SK-N-SH treated with all-trans-retinoic acid at 6 μM for 48 hours (cell line): ENCODE results near the gene MYO5B.

ENCODE experiments used
- ATAC-seq: fragments of 200-7000 bp; cut with Tn5 transposase; 3 replicates; pipeline ENCODE4 v1.9.1; 2020; ENCODE audit warnings: mild to moderate bottlenecking, moderate library complexity
- ARNTL ChIP-seq: fragments of 450-650 bp; formaldehyde crosslinking; IDR thresholded peaks from 2 replicates; pipeline ENCODE4 v1.5.0; 2020; ENCODE audit warnings: low read depth, mild to moderate bottlenecking, moderate library complexity, borderline replicate concordance
- BACH2 ChIP-seq: fragments of 250-450 bp; sonication (Bioruptor Pico); IDR thresholded peaks from 2 replicates; pipeline ENCODE4 v1.9.0; 2021; ENCODE audit warnings: mild to moderate bottlenecking, borderline replicate concordance
- ESRRG ChIP-seq: fragments of 250-450 bp; sonication (Bioruptor Pico); IDR thresholded peaks from 2 replicates; pipeline ENCODE4 v1.6.1; 2021; ENCODE audit warnings: mild to moderate bottlenecking
- GLIS3 ChIP-seq: fragments of 250-450 bp; sonication (Bioruptor Pico); IDR thresholded peaks from 2 replicates; pipeline ENCODE4 v1.5.0; 2020; ENCODE audit warnings: mild to moderate bottlenecking, moderate library complexity
- ISL1 ChIP-seq: fragments of 250-450 bp; sonication (Bioruptor Pico); IDR thresholded peaks from 2 replicates; pipeline ENCODE4 v2.1.2; 2022; ENCODE audit warnings: mild to moderate bottlenecking, moderate library complexity
- OSR1 ChIP-seq: fragments of 250-450 bp; sonication (Bioruptor Pico); IDR thresholded peaks from 2 replicates; pipeline ENCODE4 v1.8.0; 2022; ENCODE audit warnings: moderate library complexity, mild to moderate bottlenecking, inconsistent platforms
- PPARA ChIP-seq: fragments of 250-450 bp; sonication (Bioruptor Pico); IDR thresholded peaks from 2 replicates; pipeline ENCODE4 v1.5.0; 2020; ENCODE audit warnings: mild to moderate bottlenecking, borderline replicate concordance
- RARB ChIP-seq: fragments of 250-450 bp; sonication (Bioruptor Pico); IDR thresholded peaks from 2 replicates; pipeline ENCODE4 v1.8.0; 2021; ENCODE audit warnings: mild to moderate bottlenecking, moderate library complexity
- SNAI2 ChIP-seq: fragments of 250-450 bp; sonication (Bioruptor Pico); IDR thresholded peaks from 2 replicates; pipeline ENCODE4 v1.5.0; 2020; ENCODE audit warnings: mild to moderate bottlenecking, moderate library complexity
- TCF4 ChIP-seq: fragments of 250-450 bp; sonication (Bioruptor Pico); IDR thresholded peaks from 2 replicates; pipeline ENCODE4 v1.8.0; 2021; ENCODE audit warnings: mild to moderate bottlenecking, moderate library complexity, borderline replicate concordance
- ZC3H10 ChIP-seq: fragments of 250-450 bp; sonication (Bioruptor Pico); IDR thresholded peaks from 2 replicates; pipeline ENCODE4 v1.5.1; 2021; ENCODE audit warnings: mild to moderate bottlenecking, moderate library complexity
- ZFP3 ChIP-seq: fragments of 250-450 bp; sonication (Bioruptor Pico); IDR thresholded peaks from 2 replicates; pipeline ENCODE4 v1.5.0; 2020; ENCODE audit warnings: mild to moderate bottlenecking, moderate library complexity
- ZFP30 ChIP-seq: fragments of 450-650 bp; formaldehyde crosslinking; IDR thresholded peaks from 2 replicates; pipeline ENCODE4 v1.5.0; 2022; ENCODE audit warnings: mild to moderate bottlenecking, moderate library complexity
- ZNF565 ChIP-seq: fragments of 450-650 bp; formaldehyde crosslinking; conservative IDR thresholded peaks from 2 replicates; pipeline ENCODE4 v1.5.0; 2020; ENCODE audit warnings: low read depth, mild to moderate bottlenecking, moderate library complexity
- ZNF70 ChIP-seq: fragments of 450-650 bp; formaldehyde crosslinking; IDR thresholded peaks from 2 replicates; pipeline ENCODE4 v1.5.0; 2020; ENCODE audit warnings: mild to moderate bottlenecking, moderate library complexity
- ZNF8 ChIP-seq: fragments of 450-650 bp; formaldehyde crosslinking; IDR thresholded peaks from 2 replicates; pipeline ENCODE4 v1.5.0; 2020; ENCODE audit warnings: mild to moderate bottlenecking, moderate library complexity
- TF ChIP-seq, protein P1 (sequence below): fragments of 250-450 bp; sonication (Bioruptor Pico); IDR thresholded peaks from 2 replicates; pipeline ENCODE4 v1.5.1; 2020; ENCODE audit warnings: low read depth, mild to moderate bottlenecking, moderate library complexity
- TF ChIP-seq, protein P2 (sequence below): fragments of 250-450 bp; sonication (Bioruptor Pico); IDR thresholded peaks from 2 replicates; pipeline ENCODE4 v1.8.0; 2021; ENCODE audit warnings: low read depth, mild to moderate bottlenecking, moderate library complexity, borderline replicate concordance
- TF ChIP-seq, protein P3 (sequence below): fragments of 250-450 bp; sonication (Bioruptor Pico); IDR thresholded peaks from 2 replicates; pipeline ENCODE4 v1.5.1; 2021; ENCODE audit warnings: mild to moderate bottlenecking, moderate library complexity
- TF ChIP-seq, protein P4 (sequence below): fragments of 250-450 bp; sonication (Bioruptor Pico); IDR thresholded peaks from 2 replicates; pipeline ENCODE4 v1.8.0; 2020; ENCODE audit warnings: mild to moderate bottlenecking, moderate library complexity, borderline replicate concordance

Gene MYO5B

DNA sequence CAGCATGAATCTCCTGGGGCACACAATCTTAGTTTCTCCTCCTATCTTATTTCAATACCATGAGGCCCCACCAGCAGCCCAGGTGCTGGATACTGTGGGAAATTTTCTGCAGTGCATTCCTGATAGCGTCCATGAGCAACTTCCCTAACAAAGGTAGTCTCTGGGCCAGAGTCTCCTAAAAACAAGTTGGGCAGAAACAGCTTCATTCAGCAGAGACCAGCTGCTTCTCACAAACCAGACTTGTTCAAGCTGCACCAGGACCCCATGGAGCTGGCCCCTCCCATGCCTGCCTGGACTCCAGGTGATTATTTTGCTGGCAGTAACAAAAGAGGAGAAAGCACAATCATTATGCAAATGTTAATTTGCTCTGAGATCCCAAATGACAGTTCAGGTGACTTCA lies 31.4 kb downstream of the MYO5B start:
- ATAC-seq: no peak
- TF ChIP-seq BACH2 (CRISPR knock-in tag) (no peak), TCF4 (CRISPR knock-in tag) (no peak), ZFP30 (CRISPR knock-in tag) (no peak), ESRRG (CRISPR knock-in tag) (no peak), ZC3H10 (CRISPR knock-in tag) (no peak), SNAI2 (CRISPR knock-in tag) (no peak), OSR1 (CRISPR knock-in tag) (no peak), ISL1 (CRISPR knock-in tag) (no peak), ZNF565 (CRISPR knock-in tag) (no peak), ARNTL (CRISPR knock-in tag) (no peak), GLIS3 (CRISPR knock-in tag) (no peak), ZNF70 (CRISPR knock-in tag) (no peak), RARB (no peak)
- TF ChIP-seq, protein P1, sequence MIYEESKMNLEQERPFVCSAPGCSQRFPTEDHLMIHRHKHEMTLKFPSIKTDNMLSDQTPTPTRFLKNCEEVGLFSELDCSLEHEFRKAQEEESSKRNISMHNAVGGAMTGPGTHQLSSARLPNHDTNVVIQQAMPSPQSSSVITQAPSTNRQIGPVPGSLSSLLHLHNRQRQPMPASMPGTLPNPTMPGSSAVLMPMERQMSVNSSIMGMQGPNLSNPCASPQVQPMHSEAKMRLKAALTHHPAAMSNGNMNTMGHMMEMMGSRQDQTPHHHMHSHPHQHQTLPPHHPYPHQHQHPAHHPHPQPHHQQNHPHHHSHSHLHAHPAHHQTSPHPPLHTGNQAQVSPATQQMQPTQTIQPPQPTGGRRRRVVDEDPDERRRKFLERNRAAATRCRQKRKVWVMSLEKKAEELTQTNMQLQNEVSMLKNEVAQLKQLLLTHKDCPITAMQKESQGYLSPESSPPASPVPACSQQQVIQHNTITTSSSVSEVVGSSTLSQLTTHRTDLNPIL (CRISPR knock-in tag): no peak
- TF ChIP-seq, protein P2, sequence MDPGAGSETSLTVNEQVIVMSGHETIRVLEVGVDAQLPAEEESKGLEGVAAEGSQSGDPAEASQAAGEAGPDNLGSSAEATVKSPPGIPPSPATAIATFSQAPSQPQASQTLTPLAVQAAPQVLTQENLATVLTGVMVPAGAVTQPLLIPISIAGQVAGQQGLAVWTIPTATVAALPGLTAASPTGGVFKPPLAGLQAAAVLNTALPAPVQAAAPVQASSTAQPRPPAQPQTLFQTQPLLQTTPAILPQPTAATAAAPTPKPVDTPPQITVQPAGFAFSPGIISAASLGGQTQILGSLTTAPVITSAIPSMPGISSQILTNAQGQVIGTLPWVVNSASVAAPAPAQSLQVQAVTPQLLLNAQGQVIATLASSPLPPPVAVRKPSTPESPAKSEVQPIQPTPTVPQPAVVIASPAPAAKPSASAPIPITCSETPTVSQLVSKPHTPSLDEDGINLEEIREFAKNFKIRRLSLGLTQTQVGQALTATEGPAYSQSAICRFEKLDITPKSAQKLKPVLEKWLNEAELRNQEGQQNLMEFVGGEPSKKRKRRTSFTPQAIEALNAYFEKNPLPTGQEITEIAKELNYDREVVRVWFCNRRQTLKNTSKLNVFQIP (CRISPR knock-in tag): no peak
- TF ChIP-seq, protein P3, sequence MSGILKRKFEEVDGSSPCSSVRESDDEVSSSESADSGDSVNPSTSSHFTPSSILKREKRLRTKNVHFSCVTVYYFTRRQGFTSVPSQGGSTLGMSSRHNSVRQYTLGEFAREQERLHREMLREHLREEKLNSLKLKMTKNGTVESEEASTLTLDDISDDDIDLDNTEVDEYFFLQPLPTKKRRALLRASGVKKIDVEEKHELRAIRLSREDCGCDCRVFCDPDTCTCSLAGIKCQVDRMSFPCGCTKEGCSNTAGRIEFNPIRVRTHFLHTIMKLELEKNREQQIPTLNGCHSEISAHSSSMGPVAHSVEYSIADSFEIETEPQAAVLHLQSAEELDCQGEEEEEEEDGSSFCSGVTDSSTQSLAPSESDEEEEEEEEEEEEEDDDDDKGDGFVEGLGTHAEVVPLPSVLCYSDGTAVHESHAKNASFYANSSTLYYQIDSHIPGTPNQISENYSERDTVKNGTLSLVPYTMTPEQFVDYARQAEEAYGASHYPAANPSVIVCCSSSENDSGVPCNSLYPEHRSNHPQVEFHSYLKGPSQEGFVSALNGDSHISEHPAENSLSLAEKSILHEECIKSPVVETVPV: no peak
- TF ChIP-seq, protein P4, sequence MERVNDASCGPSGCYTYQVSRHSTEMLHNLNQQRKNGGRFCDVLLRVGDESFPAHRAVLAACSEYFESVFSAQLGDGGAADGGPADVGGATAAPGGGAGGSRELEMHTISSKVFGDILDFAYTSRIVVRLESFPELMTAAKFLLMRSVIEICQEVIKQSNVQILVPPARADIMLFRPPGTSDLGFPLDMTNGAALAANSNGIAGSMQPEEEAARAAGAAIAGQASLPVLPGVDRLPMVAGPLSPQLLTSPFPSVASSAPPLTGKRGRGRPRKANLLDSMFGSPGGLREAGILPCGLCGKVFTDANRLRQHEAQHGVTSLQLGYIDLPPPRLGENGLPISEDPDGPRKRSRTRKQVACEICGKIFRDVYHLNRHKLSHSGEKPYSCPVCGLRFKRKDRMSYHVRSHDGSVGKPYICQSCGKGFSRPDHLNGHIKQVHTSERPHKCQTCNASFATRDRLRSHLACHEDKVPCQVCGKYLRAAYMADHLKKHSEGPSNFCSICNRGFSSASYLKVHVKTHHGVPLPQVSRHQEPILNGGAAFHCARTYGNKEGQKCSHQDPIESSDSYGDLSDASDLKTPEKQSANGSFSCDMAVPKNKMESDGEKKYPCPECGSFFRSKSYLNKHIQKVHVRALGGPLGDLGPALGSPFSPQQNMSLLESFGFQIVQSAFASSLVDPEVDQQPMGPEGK (CRISPR knock-in tag): no peak

DNA sequence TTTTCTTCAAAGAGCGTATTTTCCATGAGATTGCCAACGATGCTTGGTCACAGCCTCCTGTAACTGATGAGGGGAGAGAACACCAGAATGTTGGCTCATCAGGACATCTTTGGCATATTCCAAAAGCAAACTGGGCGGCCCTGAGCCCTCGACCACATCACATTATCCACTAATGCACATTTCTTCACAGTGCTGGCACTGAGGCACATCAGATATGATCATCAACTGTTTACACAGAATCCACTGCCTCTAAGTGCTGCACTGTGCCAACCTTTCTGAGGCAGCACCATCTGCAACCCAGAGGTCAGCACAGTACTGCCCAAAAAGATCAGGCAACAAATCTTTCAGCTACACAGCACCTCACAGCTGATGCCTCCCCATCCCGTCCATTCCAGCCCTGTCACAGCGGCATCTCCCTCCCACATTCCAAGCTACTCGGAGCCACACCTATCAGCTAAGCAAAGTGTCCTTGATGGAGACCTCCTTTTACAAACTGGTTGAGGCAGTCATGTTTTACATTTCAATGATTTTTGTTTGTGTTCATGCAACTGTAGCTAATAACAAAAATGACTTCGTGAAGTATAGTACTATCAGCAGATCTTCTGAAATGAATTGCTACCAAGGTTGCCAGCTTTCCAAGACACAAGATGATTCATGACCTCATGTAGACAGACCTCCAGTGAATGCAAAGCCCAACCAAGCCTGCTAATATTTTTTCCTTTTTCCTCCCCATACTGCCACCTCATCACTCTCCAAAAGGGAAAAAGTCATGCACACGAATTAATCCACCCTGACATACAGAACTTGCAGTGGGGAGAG lies 32.3 kb downstream of the MYO5B start:
- TF ChIP-seq ZFP3 (no peak), ZNF8 (CRISPR knock-in tag) (no peak), RARB (no peak), GLIS3 (CRISPR knock-in tag) (no peak), ZFP30 (CRISPR knock-in tag) (no peak), ARNTL (CRISPR knock-in tag) (no peak), ZNF70 (CRISPR knock-in tag) (no peak), ZC3H10 (CRISPR knock-in tag) (no peak), SNAI2 (CRISPR knock-in tag) (no peak), PPARA (no peak)
- TF ChIP-seq, protein P2 (CRISPR knock-in tag): no peak
- TF ChIP-seq, protein P3: no peak
- TF ChIP-seq, all 23 proteins: peak for 0
- no peak for ATAC-seq
